NCI-H526 (cell line): Measurements from ENCODE around the gene FCRL2.
"Not testable (repeated sequence)": the region's sequence is repeated elsewhere in the genome, so short reads cannot be mapped to it uniquely, and the experiment has no call there.

ENCODE experiments used
- DNase-seq, 2 experiments: peaks; one replicate each; lab custom pipeline; 2025; lab: John Stamatoyannopoulos, UW

FCRL2 gene

GRCh38 chr1:157751283-157751682, 25.6 kb downstream of the FCRL2 start:
- no peak for DNase-seq

- DNase-seq, result no peak
Measured at GRCh38 chr1:157748262-157748817, 28.6 kb downstream of the FCRL2 start.

- no peak for DNase-seq
Measured at GRCh38 chr1:157739229-157739901, 37.6 kb downstream of the FCRL2 start.

DNA sequence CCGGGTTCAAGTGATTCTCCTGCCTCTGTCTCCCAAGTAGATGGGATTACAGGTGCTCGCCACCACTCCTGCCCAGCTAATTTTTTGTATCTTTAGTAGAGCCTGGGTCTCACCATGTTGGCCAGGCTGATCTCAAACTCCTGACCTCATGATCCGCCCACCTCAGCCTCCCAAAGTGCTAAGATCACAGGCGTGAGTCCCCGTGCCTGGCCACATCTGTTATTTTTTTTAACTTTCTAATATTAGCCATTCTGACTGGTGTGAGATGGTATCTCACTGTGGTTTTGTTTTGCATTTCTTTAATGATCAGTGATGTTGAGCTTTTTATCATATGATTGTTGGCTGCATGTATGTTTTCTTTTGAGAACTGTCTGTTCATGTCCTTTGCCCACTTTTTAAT, 40.9 kb downstream of the FCRL2 start:
- not testable (repeated sequence) for DNase-seq

DNA sequence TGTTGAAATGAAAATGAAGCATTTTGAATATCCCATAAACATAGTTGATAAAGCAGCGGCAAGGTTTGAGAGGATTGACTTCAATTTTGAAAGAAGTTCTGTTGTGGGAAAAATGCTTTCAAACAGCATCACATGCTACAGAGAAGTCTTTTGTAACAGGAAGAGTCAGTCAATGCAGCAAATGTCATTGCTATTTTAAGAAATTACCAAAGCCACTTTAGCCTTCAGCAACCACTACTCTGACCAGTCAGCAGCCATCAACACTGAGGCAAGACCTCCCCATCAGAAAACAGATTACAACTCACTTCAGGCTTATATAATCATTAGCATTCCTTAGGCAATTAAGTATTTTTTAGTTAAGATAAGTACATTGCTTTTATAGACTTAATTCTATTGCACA, 42.6 kb downstream of the FCRL2 start:
- DNase-seq, result no peak

- no peak for DNase-seq
Measured at GRCh38 chr1:157732755-157733154, 44.2 kb downstream of the FCRL2 start.

- no peak for DNase-seq
Measured at GRCh38 chr1:157725221-157725577, 51.7 kb downstream of the FCRL2 start.

GRCh38 chr1:157724537-157725220, 52.3 kb downstream of the FCRL2 start:
- DNase-seq, result no peak

- DNase-seq, result no peak
Measured at GRCh38 chr1:157723157-157723556, 53.8 kb downstream of the FCRL2 start.

GRCh38 chr1:157721985-157722384, 54.9 kb downstream of the FCRL2 start:
- no peak for DNase-seq

DNA sequence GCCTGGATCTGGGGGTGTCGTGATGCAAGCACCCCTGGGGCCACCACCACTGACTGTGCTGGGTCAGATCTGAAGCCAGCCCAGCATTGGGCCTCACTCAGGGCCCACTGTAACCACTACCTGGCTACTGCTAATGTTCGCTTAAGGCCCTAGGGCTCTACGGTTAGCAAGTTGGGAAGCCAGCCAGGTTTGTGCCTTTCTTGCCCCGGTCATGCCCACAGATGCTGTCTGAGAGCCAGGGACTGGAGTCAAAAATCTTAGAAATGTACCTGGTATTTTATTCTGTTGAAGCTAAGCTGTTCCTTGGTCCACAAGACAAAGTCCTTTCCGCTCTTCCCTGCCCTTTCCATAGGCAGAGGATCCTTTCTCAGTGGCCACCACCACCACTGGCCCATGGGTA, 61.2 kb downstream of the FCRL2 start:
- DNase-seq, result no peak

- DNase-seq, result no peak
Measured at GRCh38 chr1:157711802-157712201, 65.1 kb downstream of the FCRL2 start.

- no peak for DNase-seq
Measured at GRCh38 chr1:157704878-157705277, 72.1 kb downstream of the FCRL2 start.

DNA sequence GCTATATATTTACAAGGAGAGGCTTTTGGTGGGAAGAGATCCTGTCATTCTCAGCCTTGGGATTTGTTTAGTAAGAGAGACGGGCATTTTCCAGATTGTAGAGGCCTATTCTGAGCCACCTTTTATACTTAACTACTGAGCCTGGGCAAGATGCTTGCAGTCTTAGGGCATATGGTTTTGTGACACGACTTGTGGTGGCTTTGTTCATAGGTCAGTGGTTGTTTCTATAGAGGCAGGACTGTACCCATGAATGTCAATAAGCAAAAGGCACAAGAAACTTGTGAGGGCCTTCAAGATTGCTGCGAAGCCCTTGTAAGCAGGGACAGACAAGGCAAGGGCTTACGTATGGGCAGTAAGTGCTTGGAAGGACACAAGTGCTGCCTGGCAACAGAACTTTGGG, 73.0 kb downstream of the FCRL2 start:
- DNase-seq, result no peak

GRCh38 chr1:157702308-157702825, 74.6 kb downstream of the FCRL2 start:
- DNase-seq, result no peak

- DNase-seq, result no peak
Measured at GRCh38 chr1:157700732-157701131, 76.2 kb downstream of the FCRL2 start, which contains the start of gene FCRL3. FCRL3 (minus strand) TSS chr1:157700769; CDS start chr1:157700489, 280 bp downstream.

- no peak for DNase-seq
Measured at GRCh38 chr1:157700305-157700704, 76.6 kb downstream of the FCRL2 start.

- no peak for DNase-seq
Measured at GRCh38 chr1:157697781-157698569, 79.0 kb downstream of the FCRL2 start.

DNA sequence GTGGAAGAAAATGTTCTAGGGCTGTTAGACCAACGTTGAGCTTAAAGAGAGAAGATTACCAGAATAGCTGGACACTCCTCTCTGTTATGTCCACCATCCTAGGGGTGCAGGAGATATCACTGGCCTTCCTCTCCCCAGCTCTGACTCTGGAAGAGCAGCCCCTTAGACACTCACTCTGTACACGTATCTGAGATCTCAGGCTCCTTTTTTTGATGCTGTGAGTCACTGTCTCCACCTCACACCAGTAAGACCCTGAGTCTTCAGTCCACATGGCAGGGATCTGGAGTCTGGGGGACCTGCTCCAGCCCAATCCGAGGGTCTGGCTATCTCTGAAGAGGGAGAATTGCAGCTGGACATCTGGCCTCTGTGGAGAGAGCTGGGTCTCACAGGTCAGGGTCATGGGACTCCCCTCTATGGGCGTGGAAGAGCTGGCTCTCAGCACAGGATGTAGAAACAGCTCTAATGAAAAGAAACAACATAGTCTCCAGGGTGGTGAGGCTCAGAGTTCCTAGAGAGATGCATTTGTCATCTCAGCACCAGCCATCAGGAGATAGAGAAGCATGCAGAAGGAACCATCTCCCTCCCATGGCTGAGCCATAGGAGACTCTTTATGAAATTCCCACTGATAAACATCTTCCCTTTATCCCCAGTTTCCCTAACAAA, 79.8 kb downstream of the FCRL2 start:
- no peak for DNase-seq
